NCI-H128 (cell line): Measurements from ENCODE around the gene FBXL17.

ENCODE experiments used
- DNase-seq: peaks from one replicate; lab custom pipeline; 2025; ENCODE audit not compliant: unreplicated experiment; lab: John Stamatoyannopoulos, UW

The FBXL17 gene

DNA sequence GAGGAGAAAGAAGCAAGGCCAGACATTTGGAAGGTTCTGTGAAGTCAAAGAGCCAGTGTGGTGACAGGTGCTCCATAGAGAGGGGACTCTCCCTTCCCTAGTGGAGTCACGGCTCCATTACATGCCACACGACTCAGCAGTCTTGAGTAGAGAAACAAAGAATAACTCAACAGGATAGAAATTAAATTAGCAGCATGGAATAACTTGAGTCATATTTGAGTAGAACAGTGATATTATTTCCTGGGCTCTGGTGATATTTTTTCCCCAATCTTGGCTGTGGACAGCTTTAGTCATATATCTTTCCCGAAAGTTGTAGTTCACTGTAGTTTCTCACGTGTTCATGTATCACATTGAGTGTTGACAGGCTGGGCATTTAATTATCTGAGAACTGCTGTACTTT is 561.5 kb downstream of the FBXL17 start:
- no peak for DNase-seq

DNA sequence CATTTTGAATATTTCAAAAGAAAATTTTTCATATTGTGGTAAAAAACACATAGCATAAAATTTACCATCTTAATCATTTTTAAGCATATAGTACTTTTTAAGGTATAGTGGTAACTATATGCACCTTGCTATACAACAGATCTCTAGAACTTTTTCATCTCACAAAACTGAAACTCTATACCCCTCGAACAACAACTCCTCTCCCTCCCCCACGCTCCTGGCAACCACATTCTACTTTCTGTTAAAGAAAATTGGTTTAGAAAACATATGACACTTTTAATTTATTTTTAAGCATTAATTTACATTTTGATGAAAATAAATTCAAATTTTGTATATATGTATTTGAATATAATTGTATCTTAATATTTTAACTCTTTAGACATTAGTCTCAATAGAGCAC is 563.9 kb downstream of the FBXL17 start:
- no peak for DNase-seq

GRCh38 chr5:107817436-107817835 is 564.5 kb downstream of the FBXL17 start:
- DNase-seq: no peak

DNA sequence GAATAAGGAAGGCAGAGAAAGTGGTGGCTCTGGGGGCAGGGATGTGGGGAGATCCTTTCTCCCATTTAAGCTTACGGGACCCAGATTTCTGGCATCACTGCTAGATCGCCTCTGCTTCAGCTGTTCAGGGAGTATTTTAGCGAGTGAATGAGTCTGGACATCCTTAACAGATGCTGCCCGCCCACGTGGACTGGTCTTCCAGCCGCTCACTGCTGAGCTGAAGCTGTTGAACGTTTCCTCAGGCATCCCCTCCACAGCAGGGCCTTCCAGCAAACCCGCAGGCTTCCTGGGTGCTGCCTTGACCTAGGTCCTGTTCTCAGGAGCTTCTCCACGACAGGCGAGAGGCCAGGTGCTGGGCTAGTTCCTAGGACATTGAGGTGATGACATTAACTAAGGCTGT is 566.8 kb downstream of the FBXL17 start:
- DNase-seq: no peak

- DNase-seq: no peak
Observed at GRCh38 chr5:107814183-107814827, 567.6 kb downstream of the FBXL17 start.

DNA sequence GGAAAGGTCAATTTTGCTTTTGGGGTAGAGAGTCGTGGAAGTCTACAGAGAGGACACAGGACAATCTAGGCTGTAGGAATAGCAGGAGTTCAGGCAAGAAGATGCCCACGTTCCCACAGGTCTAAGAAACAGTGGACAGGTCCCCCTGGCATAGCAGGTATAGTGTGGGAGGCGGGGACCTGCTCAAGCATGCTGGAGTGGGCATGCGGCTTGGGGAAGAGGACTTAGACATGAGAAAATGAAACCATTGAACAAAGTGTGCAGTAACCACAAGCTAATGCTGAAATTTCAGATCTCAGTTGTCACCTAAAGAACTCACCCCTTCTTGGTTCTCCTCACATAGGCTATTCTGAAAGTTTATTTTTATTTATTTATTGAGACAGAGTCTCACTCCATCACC is 568.3 kb downstream of the FBXL17 start:
- no peak for DNase-seq

- DNase-seq: no peak
Observed at GRCh38 chr5:107812570-107813141, 569.2 kb downstream of the FBXL17 start.

DNA sequence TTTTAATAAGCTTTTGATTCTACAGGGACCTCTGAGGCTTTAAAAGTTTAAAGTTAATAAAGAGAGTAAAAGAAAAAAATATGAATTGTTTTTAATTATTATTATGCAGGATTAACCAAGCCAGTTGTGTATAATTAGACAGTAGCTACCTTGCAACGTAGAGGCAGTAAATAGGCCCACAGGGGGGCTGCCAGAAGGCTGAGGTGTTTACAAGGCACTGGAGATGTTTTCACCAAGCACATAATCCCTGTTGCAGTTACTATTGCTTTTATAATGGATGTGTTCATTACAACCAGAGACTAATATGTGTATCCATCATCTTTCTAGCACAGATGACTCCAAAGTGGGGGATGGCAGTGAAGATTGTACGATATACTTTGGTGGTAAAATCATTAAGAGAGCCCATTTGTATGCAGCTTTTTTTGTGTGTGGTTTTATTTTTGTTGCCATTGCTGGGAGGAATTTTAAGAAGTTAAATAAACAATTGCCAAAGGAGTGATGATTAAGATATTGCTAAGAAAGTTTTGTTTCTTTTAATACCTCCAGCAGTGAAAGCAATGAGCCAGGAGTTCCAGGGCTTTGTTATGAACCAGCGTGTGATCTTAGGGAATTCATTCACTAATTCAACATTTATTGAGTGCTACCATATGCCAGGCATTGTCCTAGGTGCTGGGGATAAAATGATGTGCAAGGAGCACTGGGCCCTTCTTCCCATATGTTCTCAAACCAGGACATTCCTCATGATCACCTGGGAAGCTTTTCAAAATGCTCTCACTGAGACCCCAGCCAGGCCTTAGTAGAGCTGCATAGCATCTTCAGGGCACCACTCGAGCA is 572.5 kb downstream of the FBXL17 start:
- DNase-seq: no peak
